PC-9 (cell line): ENCODE results near the gene NPM3. TPM values are rescaled to one million over a fixed set of nuclear protein-coding genes. Genes with fewer than 3 reads are reported as not detected.

Source experiments
- BruUV-seq: library from RNA; stranded (reverse); fragments of 400-500 nt; replicated peaks from 2 replicates; lab custom pipeline; 2021; lab: Mats Ljungman, UMichigan
- CTCF ChIA-PET: fragments of 300-600 bp; sonication (Branson Sonifier 250); formaldehyde crosslinking; loops from one replicate; lab custom pipeline; 2022; ENCODE audit warnings: antibody characterized with exemption; lab: Charles Lee
- POLR2A ChIA-PET: fragments of 300-600 bp; sonication (Branson Sonifier 250); formaldehyde crosslinking; loops from one replicate; lab custom pipeline; 2022; ENCODE audit warnings: antibody characterized with exemption; ENCODE audit not compliant: unreplicated experiment; lab: Charles Lee
- DNase-seq, 2 experiments: peaks; one replicate each; pipeline versions ENCODE4 v3.0.0 to v3.0.0-alpha.2; 2015 to 2022; ENCODE audit warnings: mixed read lengths in 1 of 2
- H2AFZ ChIP-seq: fragments of 200-600 bp; sonication (generic); 2 replicates; pipeline ENCODE4 v1.8.1; 2017; ENCODE audit warnings: antibody characterized with exemption
- H3F3A ChIP-seq: fragments of 200-600 bp; sonication (generic); 2 replicates; pipeline ENCODE4 v1.8.1; 2017; ENCODE audit warnings: antibody characterized with exemption, mild to moderate bottlenecking, low read depth; ENCODE audit not compliant: insufficient read depth
- H3K27ac ChIP-seq: fragments of 200-600 bp; sonication (generic); 2 replicates; pipeline ENCODE4 v1.6.1; 2016; ENCODE audit warnings: mixed run types
- H3K27me3 ChIP-seq: fragments of 200-600 bp; sonication (generic); 2 replicates; pipeline ENCODE4 v1.6.1; 2016; ENCODE audit warnings: low read depth, mixed run types; ENCODE audit not compliant: insufficient read depth
- H3K36me3 ChIP-seq: fragments of 200-600 bp; sonication (generic); 2 replicates; pipeline ENCODE4 v1.6.1; 2016; ENCODE audit warnings: low read depth, mixed run types
- H3K4me1 ChIP-seq: fragments of 200-600 bp; sonication (generic); replicated peaks from 2 replicates; pipeline ENCODE4 v1.6.1; 2016; ENCODE audit warnings: mixed run types; ENCODE audit not compliant: insufficient read depth
- H3K4me2 ChIP-seq: fragments of 200-600 bp; sonication (generic); 2 replicates; pipeline ENCODE4 v1.6.1; 2017; ENCODE audit warnings: mixed run types
- H3K4me3 ChIP-seq: fragments of 200-600 bp; sonication (generic); 2 replicates; pipeline ENCODE4 v1.6.1; 2016; ENCODE audit warnings: mixed run types
- H3K79me2 ChIP-seq: fragments of 200-600 bp; sonication (generic); 2 replicates; pipeline ENCODE4 v1.6.1; 2017; ENCODE audit warnings: low read depth, mixed run types
- H3K9me2 ChIP-seq: fragments of 200-600 bp; sonication (generic); 2 replicates; pipeline ENCODE4 v1.8.1; 2017; ENCODE audit warnings: mild to moderate bottlenecking; ENCODE audit not compliant: insufficient read depth
- H3K9me3 ChIP-seq: fragments of 200-600 bp; sonication (generic); 2 replicates; pipeline ENCODE4 v1.8.1; 2016; ENCODE audit warnings: low read depth; ENCODE audit not compliant: insufficient read depth
- H4K20me1 ChIP-seq: fragments of 200-600 bp; sonication (generic); 2 replicates; pipeline ENCODE4 v1.8.1; 2017; ENCODE audit not compliant: insufficient read depth
- CTCF ChIP-seq: fragments of 200-600 bp; sonication (generic); conservative IDR thresholded peaks from 2 replicates; pipeline ENCODE4 v1.6.1; 2017; ENCODE audit warnings: mixed run types, antibody characterized with exemption, mild to moderate bottlenecking, moderate library complexity
- EZH2 ChIP-seq: fragments of 200-600 bp; sonication (generic); IDR thresholded peaks from 2 replicates; pipeline ENCODE4 v1.8.0; 2017; ENCODE audit warnings: antibody characterized with exemption, low read depth
- intact Hi-C: fragments of 100-400 bp; cut with micrococcal nuclease; formaldehyde crosslinking; loops from one replicate; pipeline ENCODE4 v1.10.0; 2022; ENCODE audit not compliant: unreplicated experiment
- total RNA-seq: library from RNA; stranded (reverse); gene quantifications from 2 replicates; pipeline ENCODE4 v1.2.3, GENCODE V29; 2021

The NPM3 gene
- total RNA-seq, 1 experiment from 2014 or later, result 36.1 TPM

- intact Hi-C loops, result loop anchor here (2.0 to 10.0 kb wide), 2 partner anchors 80 to 562 kb away; partner anchors contain the start of gene FBXW4
- no peaks in the 10 kb centered on the region for H3K79me2 ChIP-seq
- no peaks in the 10 kb centered on the region for H3F3A ChIP-seq
- no peaks in the 10 kb centered on the region for H3K9me3 ChIP-seq
- H3K27ac ChIP-seq, result no peak overlapping the region
- ChIA-PET POLR2A (no interaction called here), CTCF (no interaction called here)
- no peaks in the 10 kb centered on the region for H3K27me3 ChIP-seq
- no peak overlapping the region for H3K4me2 ChIP-seq
- no peak overlapping the region for H3K4me3 ChIP-seq
- DNase-seq, result no peak
- no peaks in the 10 kb centered on the region for H3K9me2 ChIP-seq
- H3K36me3 ChIP-seq, result no peaks in the 10 kb centered on the region
- BruUV-seq, result no TSS peak
- no peaks in the 10 kb centered on the region for H4K20me1 ChIP-seq
- no peaks in the 10 kb centered on the region for H3K4me1 ChIP-seq
- no peak overlapping the region for H2AFZ ChIP-seq
- TF ChIP-seq EZH2 (no peak), CTCF (no peak)
Observed at GRCh38 chr10:101774589-101775272, 8.5 kb downstream of the NPM3 start.

GRCh38 chr10:101773923-101774588, 9.2 kb downstream of the NPM3 start:
- H3K27me3 ChIP-seq, result no peaks in the 10 kb centered on the region
- no peaks in the 10 kb centered on the region for H3F3A ChIP-seq
- no peak overlapping the region for H2AFZ ChIP-seq
- no peak overlapping the region for H3K4me3 ChIP-seq
- CTCF ChIA-PET, result interaction anchor here (0.6 kb wide), 1 partner anchor 62 kb away, joined by 7 read pairs; no protein-coding TSS in a partner anchor
- BruUV-seq, result no TSS peak
- no peak overlapping the region for H3K4me2 ChIP-seq
- DNase-seq, result no peak
- POLR2A ChIA-PET, result no interaction called here
- H4K20me1 ChIP-seq, result no peaks in the 10 kb centered on the region
- intact Hi-C loops, result loop anchor here (2.0 to 10.0 kb wide), 2 partner anchors 79 to 561 kb away; partner anchors contain the start of gene FBXW4
- H3K27ac ChIP-seq, result no peak overlapping the region
- no peaks in the 10 kb centered on the region for H3K4me1 ChIP-seq
- H3K9me3 ChIP-seq, result no peaks in the 10 kb centered on the region
- H3K36me3 ChIP-seq, result no peaks in the 10 kb centered on the region
- no peaks in the 10 kb centered on the region for H3K9me2 ChIP-seq
- TF ChIP-seq CTCF (no peak), EZH2 (no peak)
- no peaks in the 10 kb centered on the region for H3K79me2 ChIP-seq

- no peaks in the 10 kb centered on the region for H3K79me2 ChIP-seq
- intact Hi-C loops, result loop anchor here (10.0 kb wide), 1 partner anchor 78 kb away; the partner anchor contains the start of gene FBXW4
- H3K9me2 ChIP-seq, result no peaks in the 10 kb centered on the region
- no peaks in the 10 kb centered on the region for H3K36me3 ChIP-seq
- H3F3A ChIP-seq, result no peaks in the 10 kb centered on the region
- H3K4me3 ChIP-seq, result no peak overlapping the region
- no peaks in the 10 kb centered on the region for H3K4me1 ChIP-seq
- no peak overlapping the region for H3K27ac ChIP-seq
- ChIA-PET POLR2A (no interaction called here), CTCF (no interaction called here)
- H2AFZ ChIP-seq, result no peak overlapping the region
- no peak overlapping the region for H3K4me2 ChIP-seq
- BruUV-seq, result no TSS peak
- no peaks in the 10 kb centered on the region for H3K9me3 ChIP-seq
- no peak for DNase-seq
- TF ChIP-seq CTCF (no peak), EZH2 (no peak)
- H4K20me1 ChIP-seq, result no peaks in the 10 kb centered on the region
- no peaks in the 10 kb centered on the region for H3K27me3 ChIP-seq
Observed at GRCh38 chr10:101772895-101773761, 10.1 kb downstream of the NPM3 start.
